ENCODE measurements around the gene VPS8.
"Not testable (repeated sequence)": the region's sequence is repeated elsewhere in the genome, so short reads cannot be mapped to it uniquely, and the experiment has no call there.

The VPS8 gene

DNA sequence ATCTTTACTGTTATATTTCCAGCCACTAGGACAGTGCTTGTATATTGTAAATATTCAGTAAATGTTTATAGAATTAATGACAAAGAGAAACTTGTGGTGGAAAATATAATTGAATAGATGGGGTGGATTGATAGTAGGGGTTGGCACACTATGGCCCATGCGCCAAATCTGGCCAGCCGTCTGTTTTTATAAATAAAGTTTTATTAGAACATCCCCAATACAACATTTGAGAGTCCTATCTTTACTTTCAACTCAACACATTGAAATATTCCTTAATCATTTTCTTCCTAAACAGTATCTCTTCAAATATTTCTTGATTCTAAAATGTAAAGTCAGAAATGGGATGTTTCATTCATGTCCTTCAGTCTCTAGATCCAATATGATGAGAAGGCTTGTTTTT, 45.1 kb downstream of the VPS8 start:
- no peak for DNase-seq (ENCODE audit: low read depth, low spot score)

DNA sequence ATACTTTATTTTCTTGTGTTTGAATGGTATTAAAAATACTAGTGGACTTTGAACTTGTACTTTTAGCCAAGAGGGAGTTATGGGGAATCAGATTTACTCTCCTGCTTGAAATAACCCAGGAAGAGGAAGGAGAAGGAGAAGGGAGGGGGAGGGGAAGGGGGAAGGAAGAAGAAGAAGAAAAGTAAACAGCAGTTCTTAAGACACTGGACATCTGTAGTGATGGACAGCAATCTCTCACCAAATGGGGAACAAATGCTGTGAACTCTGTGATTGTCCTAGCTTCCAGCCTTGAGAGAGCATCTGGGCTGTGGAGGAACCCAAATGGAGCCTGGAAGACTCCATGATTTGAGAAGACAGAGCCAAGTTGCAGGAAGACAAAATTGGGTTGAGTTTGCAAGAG, 52.0 kb downstream of the VPS8 start:
- DNase-seq (ENCODE audit: low read depth, low spot score) = no peak

DNA sequence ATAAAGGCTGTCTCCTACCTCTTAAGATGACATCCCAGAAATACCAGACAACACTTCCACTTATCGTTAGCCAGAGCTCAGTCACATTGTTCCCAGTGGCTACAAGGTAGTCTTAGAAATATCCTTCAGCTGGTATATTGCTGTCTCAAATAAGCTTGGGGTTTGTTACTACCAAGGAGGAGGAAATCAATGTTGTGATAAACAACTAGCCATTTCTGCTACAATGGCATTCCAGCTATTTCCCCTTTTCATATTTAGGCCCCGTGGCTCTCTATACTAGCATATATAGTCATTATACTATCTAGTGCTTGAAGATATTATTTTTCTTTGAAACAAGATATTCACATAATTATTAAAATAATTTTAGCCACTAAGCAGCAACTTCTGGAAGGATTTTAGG, 56.5 kb downstream of the VPS8 start:
- no peak for DNase-seq (ENCODE audit: low read depth, low spot score)

DNA sequence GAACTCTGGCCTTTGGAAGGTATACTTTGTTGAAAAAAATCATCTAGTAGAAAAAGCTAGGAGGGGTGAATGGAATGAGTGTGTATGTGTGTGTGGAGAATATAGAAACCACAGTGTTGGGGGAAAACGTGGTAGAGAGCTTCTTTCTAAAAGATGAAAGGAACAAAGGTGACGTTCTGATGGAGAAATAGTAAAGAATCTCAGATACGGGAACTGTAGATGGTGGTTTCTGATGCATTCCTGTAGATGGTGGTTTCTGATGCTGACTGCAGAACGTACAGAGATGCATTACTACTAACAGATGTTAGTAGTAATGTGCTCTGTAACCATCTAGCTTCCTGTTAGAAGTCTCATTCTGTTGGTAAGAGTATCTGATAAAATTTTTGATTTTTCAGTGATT, 60.2 kb downstream of the VPS8 start:
- DNase-seq (ENCODE audit: low read depth, low spot score) = no peak

DNA sequence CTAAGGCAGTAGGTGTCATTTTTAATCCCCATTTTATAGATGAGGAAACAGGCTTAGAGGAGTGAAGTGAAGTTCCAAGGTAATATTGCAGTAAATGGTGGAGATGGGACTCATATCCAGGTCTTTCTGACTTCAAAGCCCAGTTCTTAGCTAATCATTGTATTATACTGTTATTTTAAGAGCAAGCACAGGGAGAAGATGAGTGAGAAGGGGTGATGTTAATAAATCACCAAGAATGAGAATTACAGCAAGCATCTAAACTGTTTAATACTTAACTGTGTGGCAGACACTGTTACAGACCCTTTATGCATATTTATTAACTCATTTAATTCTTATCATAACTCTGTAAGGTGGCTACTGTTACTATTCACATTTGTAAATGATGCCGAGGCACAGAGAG, 61.2 kb downstream of the VPS8 start:
- DNase-seq (ENCODE audit: low read depth, low spot score) = no peak

DNA sequence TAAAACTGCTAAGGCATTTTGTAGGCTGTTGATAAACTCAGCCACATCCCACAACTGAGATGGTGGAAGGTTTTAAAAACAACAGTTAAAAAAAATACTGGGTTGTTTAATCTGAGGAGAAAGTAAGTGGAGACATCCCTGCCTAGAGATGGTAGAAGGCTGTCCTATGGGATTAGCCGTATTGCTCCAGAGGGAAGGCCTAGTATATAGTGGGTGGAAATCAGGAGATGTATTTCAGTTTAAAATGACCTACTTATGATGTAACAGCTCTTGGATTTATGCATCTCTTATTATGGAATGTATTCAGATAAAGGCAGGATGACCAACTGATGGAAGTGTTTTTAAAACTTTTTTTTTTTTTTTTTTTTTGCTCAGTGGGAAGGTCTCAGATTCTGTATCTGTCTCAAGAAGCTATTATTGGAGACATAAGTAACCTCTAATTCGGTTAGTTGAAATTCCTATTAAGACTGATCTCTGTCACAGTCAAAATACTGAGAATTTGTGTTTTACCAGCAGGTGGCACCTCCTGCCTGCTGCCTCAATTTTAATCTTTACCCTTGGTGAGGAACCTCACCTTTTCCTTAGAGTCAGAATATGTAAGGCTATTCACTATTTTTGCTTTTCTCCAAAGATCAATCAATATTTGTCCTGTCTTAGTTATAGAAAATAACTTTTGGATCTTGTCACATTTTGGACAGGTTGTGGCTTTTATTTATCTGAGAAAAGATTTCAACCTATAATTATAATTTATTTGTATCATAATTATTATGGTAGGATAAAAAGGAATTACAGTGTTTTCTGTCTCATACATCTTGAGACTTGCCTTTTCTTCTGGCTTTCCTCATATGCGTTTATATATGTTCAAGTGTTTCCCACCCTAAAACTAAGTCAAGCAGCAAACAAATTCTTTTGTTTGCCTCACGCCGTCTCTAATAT, 63.0 kb downstream of the VPS8 start:
- no peak for DNase-seq (ENCODE audit: low read depth, low spot score)

DNA sequence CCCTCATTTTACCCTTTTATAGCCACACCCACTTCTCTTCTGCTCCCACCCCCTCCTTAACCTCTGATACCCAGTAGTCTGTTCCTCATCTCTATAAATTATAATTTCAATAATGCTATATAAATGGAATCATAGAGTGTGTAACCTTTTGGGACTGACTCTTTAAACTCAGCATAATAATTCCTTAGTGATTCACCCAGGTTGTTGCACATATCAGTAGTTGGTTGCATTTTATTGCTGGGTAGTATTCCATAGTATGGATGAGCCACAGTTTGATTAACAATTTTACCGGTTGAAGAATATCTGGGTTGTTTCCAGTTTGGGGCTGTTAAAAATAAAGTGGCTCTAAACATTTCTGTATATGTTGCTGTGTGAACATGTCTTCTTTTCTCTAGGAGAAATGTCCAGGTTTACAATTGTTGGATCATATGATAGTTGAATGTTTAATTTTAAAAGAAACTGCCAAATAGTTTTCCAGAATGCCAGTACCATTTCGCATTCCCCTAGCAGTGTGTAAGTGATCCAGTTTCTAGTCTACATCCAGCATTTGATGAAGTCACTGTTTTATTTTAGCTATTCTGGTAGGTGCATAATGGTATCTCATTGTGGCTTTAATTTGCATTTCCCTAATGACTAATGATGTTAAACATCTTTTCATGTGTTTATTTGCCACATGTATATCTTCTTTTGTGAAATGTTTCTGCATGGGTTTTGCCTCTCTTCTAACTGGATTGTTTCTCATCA, 68.5 kb downstream of the VPS8 start:
- no peak for DNase-seq (ENCODE audit: low read depth, low spot score)

DNA sequence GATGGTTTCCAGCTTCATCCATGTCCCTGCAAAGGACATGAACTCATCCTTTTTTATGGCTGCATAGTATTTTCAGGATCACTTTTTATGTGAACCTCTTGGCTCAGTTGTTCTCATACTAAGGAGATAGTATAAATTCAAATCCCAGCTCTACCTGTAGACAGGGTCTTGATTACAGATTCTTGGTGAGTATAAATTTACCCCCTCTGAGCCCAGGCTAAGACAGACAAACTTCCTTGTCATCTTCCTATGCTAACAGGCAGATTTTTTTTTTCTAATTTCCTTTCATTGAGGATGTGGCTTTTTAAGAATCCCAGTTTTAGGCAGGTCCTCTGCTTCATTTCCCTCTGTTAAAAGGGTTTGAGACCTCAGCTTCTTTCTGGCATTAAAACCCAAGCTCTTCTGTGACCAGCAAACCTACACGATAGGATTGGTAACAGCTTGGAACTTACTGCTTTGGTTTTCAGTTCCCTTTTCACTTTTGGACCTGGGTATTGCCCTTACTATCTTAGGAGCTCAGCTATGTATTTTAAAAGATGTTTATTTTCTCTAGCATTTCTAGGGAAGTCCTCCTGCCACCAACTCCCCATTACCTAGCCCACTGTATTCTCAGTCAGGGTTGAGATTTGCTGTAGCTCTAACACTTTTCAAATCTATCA, 72.5 kb downstream of the VPS8 start:
- no peak for DNase-seq (ENCODE audit: low read depth, low spot score)

DNA sequence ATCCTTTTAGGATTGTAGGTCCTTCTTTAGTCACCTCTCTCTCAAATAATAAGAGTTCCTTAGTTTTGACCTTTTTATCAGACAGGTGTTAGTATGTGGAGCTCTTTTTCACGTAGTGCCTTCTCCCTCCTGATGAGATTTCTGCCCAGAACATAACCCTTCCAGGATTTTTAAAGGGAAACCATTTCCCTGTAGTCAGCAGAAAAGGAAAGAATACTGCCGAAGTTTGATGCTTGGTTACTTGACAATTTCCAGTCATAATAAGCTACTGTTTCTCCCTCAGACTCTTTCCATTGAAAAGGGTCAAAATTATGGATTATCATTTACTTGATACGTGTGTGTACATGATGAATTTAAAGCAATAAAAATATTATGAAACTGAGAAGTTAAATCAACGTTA, 73.1 kb downstream of the VPS8 start:
- DNase-seq (ENCODE audit: low read depth, low spot score) = no peak

DNA sequence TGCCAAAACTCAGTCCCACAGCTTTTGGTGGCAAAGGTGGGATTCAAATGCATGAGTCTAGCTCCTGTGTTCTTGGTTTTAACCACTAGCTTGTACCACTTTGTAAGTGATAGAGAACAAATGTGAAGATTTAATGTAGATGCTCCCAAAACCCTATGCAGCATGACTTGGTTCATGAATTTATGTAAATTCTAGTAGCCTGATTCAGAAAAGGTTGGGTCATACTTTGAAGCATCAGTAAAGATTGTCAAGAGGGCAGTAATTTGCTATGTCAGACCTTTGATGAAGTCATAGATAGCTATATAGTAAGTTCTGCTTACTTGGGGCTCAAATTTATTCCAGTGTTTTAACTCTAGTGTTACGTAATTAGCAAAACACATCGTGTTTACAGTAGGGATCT, 75.6 kb downstream of the VPS8 start:
- no peak for DNase-seq (ENCODE audit: low read depth, low spot score)

DNA sequence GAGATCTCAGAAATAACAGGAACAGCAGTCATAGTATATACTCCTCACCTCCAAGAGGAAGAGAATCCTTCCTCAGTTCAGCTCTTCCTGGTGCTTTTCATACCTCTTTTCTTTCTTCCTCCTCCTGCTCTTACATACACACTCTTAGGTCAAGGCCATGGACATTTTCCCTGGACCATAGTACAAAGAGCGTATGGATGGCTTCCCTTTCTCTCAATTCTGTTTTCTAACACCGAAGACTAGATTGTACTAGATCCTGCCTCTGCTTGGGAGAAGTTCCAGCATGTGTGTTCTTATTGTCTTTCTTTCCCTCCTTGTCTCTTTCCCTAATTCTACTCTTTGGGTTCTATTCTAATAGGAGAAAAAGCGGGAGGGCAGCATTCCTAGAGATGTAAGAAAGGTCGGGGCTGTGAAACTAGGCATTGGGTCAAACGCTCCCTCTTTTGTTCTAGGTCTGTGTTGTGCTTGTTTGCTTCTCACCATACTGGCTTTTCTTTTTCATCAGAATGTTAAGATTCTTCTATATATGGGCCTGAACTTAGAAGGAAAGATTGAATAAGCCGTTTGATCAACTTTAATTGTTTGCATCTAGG, 77.4 kb downstream of the VPS8 start:
- DNase-seq (ENCODE audit: low read depth, low spot score) = no peak

DNA sequence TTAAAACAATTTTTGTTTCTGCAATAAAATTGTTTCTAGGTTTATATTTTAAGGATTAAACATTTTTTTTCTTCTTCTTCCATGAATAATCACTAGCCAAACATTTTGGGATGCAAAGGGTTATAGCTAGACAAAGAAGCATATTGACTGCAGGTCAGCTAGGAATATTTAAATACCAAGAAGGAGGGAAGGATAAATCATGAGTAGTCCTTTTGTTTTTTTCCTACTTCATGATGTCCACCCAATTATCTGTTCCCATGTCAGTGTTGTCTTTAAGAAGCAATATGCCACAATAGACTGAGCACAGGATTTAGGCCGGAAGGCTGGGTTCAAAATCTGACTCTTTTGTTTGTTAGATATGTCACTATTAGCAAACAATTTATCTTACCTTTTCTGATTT, 82.1 kb downstream of the VPS8 start:
- DNase-seq (ENCODE audit: low read depth, low spot score) = no peak

DNA sequence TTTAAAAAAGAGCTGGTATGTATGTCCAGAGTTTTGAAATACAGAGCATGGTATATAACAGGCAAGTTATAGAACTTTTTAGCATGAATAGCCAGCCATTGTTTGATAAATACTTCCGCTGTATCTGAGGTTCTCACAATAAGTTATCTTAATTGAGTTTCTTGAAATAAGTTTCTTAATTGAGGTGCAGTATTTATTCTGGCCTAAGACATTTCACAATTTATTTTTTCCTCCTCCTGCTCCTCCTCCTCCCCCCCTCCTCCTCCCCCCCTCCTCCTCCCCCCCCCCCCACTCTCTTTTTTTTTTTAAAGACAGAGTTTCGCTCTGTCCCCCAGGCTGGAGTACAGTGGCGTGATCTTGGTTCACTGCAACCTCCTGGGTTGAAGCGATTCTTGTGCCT, 83.4 kb downstream of the VPS8 start:
- no peak for DNase-seq (ENCODE audit: low read depth, low spot score)

DNA sequence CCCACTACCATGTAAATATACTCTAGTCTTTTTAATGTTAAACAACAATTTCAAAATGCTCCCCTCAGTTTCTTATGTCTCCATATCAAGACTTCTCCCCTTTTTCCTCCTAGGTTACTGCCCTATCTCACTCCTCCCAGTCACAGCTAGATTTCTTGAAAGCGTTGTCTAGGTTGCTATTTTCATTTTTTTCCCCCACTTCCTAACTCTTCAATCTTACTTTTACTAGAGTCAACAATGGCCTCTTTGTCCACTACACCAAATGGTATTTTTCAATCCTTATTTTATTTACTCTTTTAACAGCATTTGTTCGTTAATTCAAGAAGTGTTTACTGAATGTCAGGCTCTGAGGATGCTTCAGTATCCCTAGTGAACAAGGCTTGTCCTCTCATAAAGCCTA, 84.4 kb downstream of the VPS8 start:
- no peak for DNase-seq (ENCODE audit: low read depth, low spot score)

DNA sequence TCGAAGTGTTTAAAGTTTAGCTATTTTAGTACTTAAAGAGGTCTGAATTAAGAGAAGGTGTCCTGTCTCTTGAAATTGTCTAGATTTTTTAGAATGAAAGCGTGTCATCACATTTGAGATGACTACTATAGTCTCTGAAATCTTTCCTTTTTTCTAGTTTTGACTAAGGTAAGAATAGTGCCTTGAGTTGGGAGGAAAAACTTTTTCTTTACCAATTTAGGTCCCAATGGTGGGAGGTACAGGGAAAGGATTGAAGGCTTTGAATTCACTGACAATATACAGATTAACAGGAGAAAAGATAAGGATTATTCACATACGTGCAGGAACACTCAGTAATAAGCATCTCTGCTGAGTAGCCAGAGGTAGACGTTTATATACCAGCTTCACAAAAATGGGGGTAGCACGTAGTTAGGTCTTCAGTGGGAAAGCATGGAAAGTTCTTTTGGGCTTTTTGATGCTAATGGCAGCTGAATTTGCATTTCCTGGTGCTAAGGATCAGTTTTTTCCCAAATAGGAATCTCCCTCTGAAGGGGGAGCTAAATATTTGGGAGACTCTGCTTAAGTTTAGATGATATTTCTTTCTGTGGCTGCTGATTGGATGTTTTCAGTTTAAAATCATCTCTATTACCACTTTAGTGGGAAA, 88.1 kb downstream of the VPS8 start:
- no peak for DNase-seq (ENCODE audit: low read depth, low spot score)

DNA sequence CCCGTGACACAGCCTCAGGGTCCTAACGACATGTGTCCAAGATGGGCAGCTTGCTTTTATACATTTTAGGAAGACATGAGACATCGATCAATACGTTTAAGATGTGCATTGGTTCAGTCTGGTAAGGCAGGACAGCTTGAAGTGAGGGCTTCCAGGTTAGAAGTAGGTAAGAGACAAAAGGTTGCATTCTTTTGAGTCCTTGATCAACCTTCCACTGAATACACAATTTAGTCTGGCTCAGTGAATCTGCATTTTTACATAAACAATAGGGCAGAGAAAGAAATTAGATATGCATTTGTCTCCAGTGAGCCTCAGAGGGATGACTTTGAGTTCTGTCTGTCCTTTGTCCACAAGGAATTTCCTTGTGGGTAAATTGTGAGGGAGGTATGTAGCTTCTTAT, 95.1 kb downstream of the VPS8 start:
- not testable (repeated sequence) for DNase-seq (ENCODE audit: low read depth, low spot score)

DNA sequence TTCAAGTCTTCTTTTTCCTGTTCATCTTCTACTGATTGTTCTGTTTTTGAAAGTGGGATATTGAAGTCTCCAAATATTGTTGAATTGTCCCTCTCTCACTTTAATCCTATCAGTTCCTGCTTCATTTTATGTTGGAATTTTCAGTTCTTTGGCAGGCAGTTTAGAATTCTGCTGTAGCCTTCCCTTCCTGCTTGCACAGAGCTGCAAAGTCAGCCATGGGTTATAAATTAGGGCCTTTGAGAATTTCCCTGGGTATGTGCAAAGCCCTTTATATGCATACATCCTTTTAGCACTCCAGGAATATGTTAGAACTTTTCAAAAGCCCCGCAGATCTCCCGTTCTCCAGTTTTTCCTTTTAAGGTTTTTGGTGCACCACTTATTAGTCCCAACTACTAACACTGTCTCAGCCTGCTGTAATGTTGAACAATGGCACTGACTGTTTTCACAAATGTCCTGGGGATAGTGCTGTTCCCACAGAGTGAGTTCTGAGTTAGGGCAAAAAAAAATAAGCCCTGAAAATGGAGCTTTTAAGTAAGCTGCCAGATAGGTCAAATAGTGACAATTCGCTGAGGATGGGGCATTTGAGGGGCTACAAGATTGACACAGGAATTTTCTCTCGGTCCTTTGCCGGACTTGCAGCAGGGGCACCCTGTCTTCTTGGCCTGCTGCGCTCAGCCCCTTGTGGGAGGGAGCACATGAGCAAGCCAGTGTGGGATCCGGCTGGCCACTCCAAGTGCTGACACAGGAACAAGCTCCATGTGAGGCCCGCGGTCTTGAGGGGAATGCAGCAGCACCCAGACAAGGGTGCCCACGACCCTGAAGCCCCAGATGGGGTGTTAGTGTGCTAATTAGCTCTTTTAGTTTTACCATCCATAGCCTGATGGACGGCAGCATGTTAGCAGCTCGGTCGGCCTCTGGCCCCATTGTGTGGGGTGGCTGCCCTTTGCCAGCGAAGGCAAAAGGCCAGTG, 96.0 kb downstream of the VPS8 start:
- no peak for DNase-seq (ENCODE audit: low read depth, low spot score)

DNA sequence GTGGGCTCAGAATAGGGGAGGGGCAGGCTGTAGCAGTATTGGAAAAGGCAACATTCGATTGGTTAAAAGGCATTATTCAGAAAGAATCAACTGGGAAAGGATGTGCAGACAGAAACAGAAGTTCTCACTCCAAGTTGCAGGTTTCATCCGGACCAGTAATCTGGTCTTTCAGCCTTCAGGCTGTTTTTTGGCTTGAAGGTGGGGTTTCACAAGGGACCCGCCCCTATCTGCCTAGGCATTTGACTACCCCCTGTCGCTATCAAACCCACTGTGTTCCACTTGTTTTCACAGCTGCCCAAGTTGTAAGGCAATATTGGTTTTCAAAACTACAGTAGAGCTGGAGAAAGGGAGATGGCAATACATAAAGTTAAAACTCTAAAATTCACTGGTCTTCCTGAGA, 96.9 kb downstream of the VPS8 start:
- peak; percentile 47 for DNase-seq (ENCODE audit: low read depth, low spot score)

DNA sequence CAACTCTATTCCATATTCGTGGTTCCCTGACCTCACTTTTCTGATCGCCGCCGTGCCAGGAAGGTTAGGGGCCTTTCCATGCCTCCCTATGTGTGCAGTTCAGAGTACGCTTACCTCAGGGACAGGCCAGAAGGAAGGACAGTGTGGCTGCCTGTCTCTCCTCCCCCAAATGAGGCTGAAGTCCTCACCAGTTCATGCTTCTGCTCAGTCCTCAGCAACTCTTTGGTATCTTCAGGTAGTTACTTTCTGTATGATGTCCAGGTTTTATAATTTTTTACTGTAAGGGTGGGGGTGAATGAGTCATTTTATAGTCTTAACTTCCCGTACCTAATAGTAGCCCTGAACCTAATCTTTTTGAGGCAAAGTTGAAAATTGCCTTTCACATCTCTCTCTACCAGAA, 98.7 kb downstream of the VPS8 start:
- no peak for DNase-seq (ENCODE audit: low read depth, low spot score)

DNA sequence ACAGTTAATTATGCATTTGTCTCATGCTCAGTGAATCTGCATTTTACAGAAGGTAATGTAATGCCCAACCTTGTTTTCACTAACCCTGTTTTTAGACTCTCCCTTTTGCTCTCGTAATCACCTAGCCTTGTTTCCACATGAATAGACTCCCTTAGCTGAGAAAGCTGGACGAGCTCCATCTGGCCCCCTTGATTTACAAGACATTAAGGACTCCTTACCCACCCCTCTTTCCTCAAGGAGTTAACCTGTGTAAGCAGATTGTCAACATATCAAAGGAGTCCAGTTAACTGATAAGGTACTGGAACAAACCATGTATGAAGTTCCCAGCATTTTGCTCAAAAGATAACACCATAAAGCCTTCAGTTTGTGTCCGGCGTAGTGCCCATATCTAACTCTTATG, 99.6 kb downstream of the VPS8 start:
- DNase-seq (ENCODE audit: low read depth, low spot score) = no peak
